ENCODE data around the gene WDR11. TPM values are rescaled to one million over a fixed set of nuclear protein-coding genes. Genes with fewer than 3 reads are reported as not detected.

Gene WDR11
- 57.7 and 70.9 TPM in 2 replicates for total RNA-seq (ENCODE audit: low replicate concordance)

GRCh38 chr10:120850911-120851865 is at the start of gene WDR11:
Gene WDR11, plus strand, starts transcription at chr10:120851362. Its CDS starts 59 bp downstream, at chr10:120851421.
- Histone ChIP-seq H3K36me3 (peaks cover 22% of the 10 kb centered on the region), H3F3A (ENCODE audit: low read depth) (no peaks in the 10 kb centered on the region), H3K79me2 (ENCODE audit: low read depth) (peaks cover 47% of the 10 kb centered on the region), H3K27me3 (no peaks in the 10 kb centered on the region), H3K4me1 (no peaks in the 10 kb centered on the region), H3K9me3 (ENCODE audit: low read depth) (peaks cover 9% of the 10 kb centered on the region), H3K4me2 (peak within 1 kb of the TSS; percentile 80), H2AFZ (replicated peaks) (peak within 1 kb of the TSS; percentile 94), H4K20me1 (ENCODE audit: low read depth) (no peaks in the 10 kb centered on the region), H3K4me3 (peak within 1 kb of the TSS; percentile 81), H3K9ac (peak within 1 kb of the TSS; percentile 53), H3K27ac (no peak within 1 kb of the TSS)
- peak; percentile 89 for DNase-seq (ENCODE audit: low spot score)
- Mint-ChIP-seq H3K4me1 (peaks cover 22% of the 10 kb centered on the region), H3K4me3 (peak within 1 kb of the TSS; percentile 93), H3K9me3 (no peaks in the 10 kb centered on the region), H3K27me3 (ENCODE audit: insufficient read depth, low read depth) (peaks cover 4% of the 10 kb centered on the region), H3K27ac (peak within 1 kb of the TSS; percentile 99), H3K36me3 (peaks cover 27% of the 10 kb centered on the region)
- TF ChIP-seq CTCF (IDR thresholded peaks at IDR 0.05) (no peak), EZH2 (IDR thresholded peaks at IDR 0.05) (peak; percentile 47), EZH2phosphoT487 (IDR thresholded peaks at IDR 0.05) (peak; percentile 42)

DNA sequence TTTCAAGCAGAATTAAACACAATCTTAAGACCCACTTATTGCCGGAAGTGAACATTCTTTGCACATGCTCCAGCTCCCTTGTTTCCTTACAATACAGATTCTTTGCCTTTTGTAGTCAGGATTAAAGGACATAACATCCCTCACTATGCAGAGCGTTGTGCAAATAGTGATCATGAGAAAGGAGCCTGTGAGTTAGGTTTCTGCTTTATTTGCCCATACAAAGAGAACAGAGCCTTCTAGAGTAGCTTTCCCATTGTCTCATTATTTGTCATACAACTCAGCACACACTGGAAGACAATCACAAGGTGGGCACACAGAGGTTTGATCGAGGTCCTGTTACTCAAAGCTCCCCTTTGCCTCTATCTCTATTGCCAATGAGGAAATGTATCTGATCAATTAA is 48.2 kb upstream of the WDR11 start:
- peaks cover 16% of the 10 kb centered on the region for H3K4me1 Mint-ChIP-seq
- H3K36me3 Mint-ChIP-seq = no peaks in the 10 kb centered on the region

DNA sequence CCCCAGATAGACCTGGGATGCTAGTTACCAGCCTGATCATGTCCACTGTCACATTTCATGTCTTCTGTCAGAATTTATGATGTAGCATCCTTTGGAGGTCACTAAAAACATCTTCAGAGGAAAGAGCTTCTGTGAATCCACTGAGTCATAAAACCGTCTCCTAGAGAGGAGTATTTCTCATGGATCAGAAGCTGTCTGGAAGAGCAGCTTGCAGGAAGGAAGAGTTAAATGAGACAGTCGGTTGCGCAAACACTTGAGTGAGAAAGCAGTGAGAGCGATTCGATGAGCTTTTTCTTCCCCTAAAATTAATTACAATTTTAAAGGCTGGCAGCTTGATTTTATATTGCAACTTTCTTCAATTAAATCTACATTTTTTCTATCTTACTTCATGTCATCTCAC is 47.2 kb upstream of the WDR11 start:
- no peaks in the 10 kb centered on the region for H3K36me3 Mint-ChIP-seq
- no peak overlapping the region for H3K27ac Mint-ChIP-seq

More for the DNA sequence above, 48.2 kb upstream of the WDR11 start:
- no peak overlapping the region for H3K4me3 Mint-ChIP-seq
- no peaks in the 10 kb centered on the region for H4K20me1 ChIP-seq (ENCODE audit: low read depth)
- H3F3A ChIP-seq (ENCODE audit: low read depth) = peaks cover 5% of the 10 kb centered on the region
- H3K27me3 Mint-ChIP-seq (ENCODE audit: insufficient read depth, low read depth) = peaks cover 4% of the 10 kb centered on the region
- peaks cover 34% of the 10 kb centered on the region for H3K4me1 ChIP-seq
- no peaks in the 10 kb centered on the region for H3K27me3 ChIP-seq
- H3K36me3 ChIP-seq = no peaks in the 10 kb centered on the region
- H3K27ac Mint-ChIP-seq = no peak overlapping the region
- no peak overlapping the region for H3K27ac ChIP-seq
- no peak overlapping the region for H3K9ac ChIP-seq
- TF ChIP-seq CTCF (IDR thresholded peaks at IDR 0.05) = no peak
- no peaks in the 10 kb centered on the region for H3K9me3 Mint-ChIP-seq
- H2AFZ ChIP-seq (replicated peaks) = no peak overlapping the region
- peak overlapping the region; percentile 51 for H3K4me2 ChIP-seq
- no peak overlapping the region for H3K4me3 ChIP-seq
- no peaks in the 10 kb centered on the region for H3K9me3 ChIP-seq (ENCODE audit: low read depth)
- no peaks in the 10 kb centered on the region for H3K79me2 ChIP-seq (ENCODE audit: low read depth)
- DNase-seq (ENCODE audit: low spot score) = peak; percentile 53

More for the DNA sequence above, 47.2 kb upstream of the WDR11 start:
- Mint-ChIP-seq H3K4me3 (no peak overlapping the region), H3K27me3 (ENCODE audit: insufficient read depth, low read depth) (peaks cover 4% of the 10 kb centered on the region), H3K4me1 (peaks cover 16% of the 10 kb centered on the region), H3K9me3 (no peaks in the 10 kb centered on the region)
- H3K9me3 ChIP-seq (ENCODE audit: low read depth) = no peaks in the 10 kb centered on the region
- H3K79me2 ChIP-seq (ENCODE audit: low read depth) = no peaks in the 10 kb centered on the region
- H3K4me2 ChIP-seq = no peak overlapping the region
- no peak for DNase-seq (ENCODE audit: low spot score)
- no peak overlapping the region for H3K27ac ChIP-seq
- H3K27me3 ChIP-seq = no peaks in the 10 kb centered on the region
- peaks cover 5% of the 10 kb centered on the region for H3F3A ChIP-seq (ENCODE audit: low read depth)
- H3K36me3 ChIP-seq = no peaks in the 10 kb centered on the region
- H3K4me3 ChIP-seq = no peak overlapping the region
- TF ChIP-seq EZH2phosphoT487 (IDR thresholded peaks at IDR 0.05) (no peak), EZH2 (IDR thresholded peaks at IDR 0.05) (no peak), CTCF (IDR thresholded peaks at IDR 0.05) (no peak)
- no peak overlapping the region for H2AFZ ChIP-seq (replicated peaks)
- H3K9ac ChIP-seq = no peak overlapping the region
- peaks cover 34% of the 10 kb centered on the region for H3K4me1 ChIP-seq
- no peaks in the 10 kb centered on the region for H4K20me1 ChIP-seq (ENCODE audit: low read depth)
